HepG2 (cell line): ENCODE measurements around the gene LRRN2. TPM values are rescaled to one million over a fixed set of nuclear protein-coding genes. Genes with fewer than 3 reads are reported as not detected.

ENCODE experiments used
- EZH2 ChIP-seq: conservative IDR thresholded peaks from 2 replicates; pipeline ENCODE4 v1.6.1; 2012; ENCODE audit warnings: mild to moderate bottlenecking, low read depth, low read length, moderate library complexity
- HDAC1 ChIP-seq: sonication (generic); formaldehyde crosslinking; IDR thresholded peaks from 2 replicates; pipeline ENCODE4 v1.5.1; 2020; ENCODE audit warnings: mild to moderate bottlenecking, missing genetic modification reagents
- ISX ChIP-seq: sonication (generic); formaldehyde crosslinking; conservative IDR thresholded peaks from 2 replicates; pipeline ENCODE4 v1.5.0; 2020; ENCODE audit warnings: missing genetic modification reagents
- KDM4B ChIP-seq: sonication (generic); formaldehyde crosslinking; IDR thresholded peaks from 2 replicates; pipeline ENCODE4 v1.4.0; 2020; ENCODE audit warnings: missing genetic modification reagents
- KLF15 ChIP-seq: sonication (generic); formaldehyde crosslinking; IDR thresholded peaks from 2 replicates; pipeline ENCODE4 v1.8.1; 2023; ENCODE audit warnings: borderline replicate concordance, mild to moderate bottlenecking, inconsistent platforms, missing genetic modification reagents, mixed read lengths
- MTF2 ChIP-seq: sonication (generic); formaldehyde crosslinking; IDR thresholded peaks from 2 replicates; pipeline ENCODE4 v1.5.0; 2020; ENCODE audit warnings: missing genetic modification reagents, borderline replicate concordance
- REST ChIP-seq, 2 experiments: IDR thresholded peaks; 2 replicates each; pipeline ENCODE4 v1.6.1; 2011 to 2012; ENCODE audit warnings: low read length in 2 of 2, borderline replicate concordance in 1 of 2, low read depth in 1 of 2, mild to moderate bottlenecking in 1 of 2, moderate library complexity in 1 of 2
- polyA plus RNA-seq, 8 experiments: library from polyadenylated mRNA; depleted of rRNA in 3 of 8; stranded (reverse) in 7 of 8; unstranded in 1 of 8; fragments of >200 nt; fragmentation: Illumina TruSeq in 4 of 8; extraction: Trizol in 4 of 8; gene quantifications; 2 replicates each; pipeline versions ENCODE4 v1.2.1 to v1.2.3, GENCODE V29; 2011 to 2016; ENCODE audit warnings: low read depth in 4 of 8, missing spikeins in 1 of 8, mixed read lengths in 1 of 8; ENCODE audit not compliant: insufficient read depth in 1 of 8
- total RNA-seq, 5 experiments: library from RNA; depleted of rRNA; stranded (reverse); fragments of >200 nt; fragmentation: Illumina TruSeq; extraction: Trizol; gene quantifications; 2 replicates each; pipeline ENCODE4 v1.2.3, GENCODE V29; 2016; ENCODE audit warnings: low read depth in 1 of 5
- TF ChIP-seq, protein P1 (sequence below): sonication (generic); formaldehyde crosslinking; IDR thresholded peaks from 2 replicates; pipeline ENCODE4 v1.4.0; 2020; ENCODE audit warnings: missing genetic modification reagents, borderline replicate concordance
- TF ChIP-seq, protein P2 (sequence below): sonication (generic); formaldehyde crosslinking; IDR thresholded peaks from 2 replicates; pipeline ENCODE4 v1.8.0; 2022; ENCODE audit warnings: missing genetic modification reagents, mild to moderate bottlenecking, moderate library complexity, borderline replicate concordance

LRRN2 gene
- total and polyA plus RNA-seq, 2 of the 13 experiments (the other 11 are each of a cell fraction or from before 2014, with no cell fraction given), result not detected

DNA sequence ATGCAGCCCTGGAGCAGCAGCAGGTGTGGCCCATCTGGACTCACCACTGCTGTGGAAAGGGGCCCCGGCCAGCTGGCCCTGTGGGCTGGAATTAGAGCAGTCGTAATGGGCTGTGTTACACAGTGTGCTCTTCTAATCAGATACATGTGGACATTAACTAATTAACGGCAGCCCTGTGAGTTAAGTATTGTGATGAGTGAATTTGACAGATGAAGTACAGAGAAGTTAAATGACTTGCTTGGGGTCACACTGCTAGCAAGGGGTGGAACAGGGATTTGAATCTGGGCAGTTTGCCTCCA, 110.7 kb downstream of the LRRN2 start (continued):
- TF ChIP-seq, protein P1, sequence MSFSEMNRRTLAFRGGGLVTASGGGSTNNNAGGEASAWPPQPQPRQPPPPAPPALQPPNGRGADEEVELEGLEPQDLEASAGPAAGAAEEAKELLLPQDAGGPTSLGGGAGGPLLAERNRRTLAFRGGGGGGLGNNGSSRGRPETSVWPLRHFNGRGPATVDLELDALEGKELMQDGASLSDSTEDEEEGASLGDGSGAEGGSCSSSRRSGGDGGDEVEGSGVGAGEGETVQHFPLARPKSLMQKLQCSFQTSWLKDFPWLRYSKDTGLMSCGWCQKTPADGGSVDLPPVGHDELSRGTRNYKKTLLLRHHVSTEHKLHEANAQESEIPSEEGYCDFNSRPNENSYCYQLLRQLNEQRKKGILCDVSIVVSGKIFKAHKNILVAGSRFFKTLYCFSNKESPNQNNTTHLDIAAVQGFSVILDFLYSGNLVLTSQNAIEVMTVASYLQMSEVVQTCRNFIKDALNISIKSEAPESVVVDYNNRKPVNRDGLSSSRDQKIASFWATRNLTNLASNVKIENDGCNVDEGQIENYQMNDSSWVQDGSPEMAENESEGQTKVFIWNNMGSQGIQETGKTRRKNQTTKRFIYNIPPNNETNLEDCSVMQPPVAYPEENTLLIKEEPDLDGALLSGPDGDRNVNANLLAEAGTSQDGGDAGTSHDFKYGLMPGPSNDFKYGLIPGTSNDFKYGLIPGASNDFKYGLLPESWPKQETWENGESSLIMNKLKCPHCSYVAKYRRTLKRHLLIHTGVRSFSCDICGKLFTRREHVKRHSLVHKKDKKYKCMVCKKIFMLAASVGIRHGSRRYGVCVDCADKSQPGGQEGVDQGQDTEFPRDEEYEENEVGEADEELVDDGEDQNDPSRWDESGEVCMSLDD, result no peak
- TF ChIP-seq MTF2 (CRISPR knock-in tag) (no peak), REST (IDR thresholded peaks at IDR 0.05; ENCODE audit: borderline replicate concordance in 1 of 2, low read depth in 1 of 2, low read length in 2 of 2) (no peak), KDM4B (no peak), ISX (CRISPR knock-in tag) (no peak), EZH2 (no peak), KLF15 (CRISPR knock-in tag) (no peak), HDAC1 (CRISPR knock-in tag) (no peak)
- TF ChIP-seq, protein P2, sequence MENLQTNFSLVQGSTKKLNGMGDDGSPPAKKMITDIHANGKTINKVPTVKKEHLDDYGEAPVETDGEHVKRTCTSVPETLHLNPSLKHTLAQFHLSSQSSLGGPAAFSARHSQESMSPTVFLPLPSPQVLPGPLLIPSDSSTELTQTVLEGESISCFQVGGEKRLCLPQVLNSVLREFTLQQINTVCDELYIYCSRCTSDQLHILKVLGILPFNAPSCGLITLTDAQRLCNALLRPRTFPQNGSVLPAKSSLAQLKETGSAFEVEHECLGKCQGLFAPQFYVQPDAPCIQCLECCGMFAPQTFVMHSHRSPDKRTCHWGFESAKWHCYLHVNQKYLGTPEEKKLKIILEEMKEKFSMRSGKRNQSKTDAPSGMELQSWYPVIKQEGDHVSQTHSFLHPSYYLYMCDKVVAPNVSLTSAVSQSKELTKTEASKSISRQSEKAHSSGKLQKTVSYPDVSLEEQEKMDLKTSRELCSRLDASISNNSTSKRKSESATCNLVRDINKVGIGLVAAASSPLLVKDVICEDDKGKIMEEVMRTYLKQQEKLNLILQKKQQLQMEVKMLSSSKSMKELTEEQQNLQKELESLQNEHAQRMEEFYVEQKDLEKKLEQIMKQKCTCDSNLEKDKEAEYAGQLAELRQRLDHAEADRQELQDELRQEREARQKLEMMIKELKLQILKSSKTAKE (CRISPR knock-in tag), result no peak
